DMS53 treated with DMSO at 0.1 percent for 48 hours (cell line): Measurements from ENCODE around the gene ELFN1.

ENCODE experiments used
- DNase-seq: peaks from one replicate; lab custom pipeline; 2025; ENCODE audit not compliant: unreplicated experiment; lab: John Stamatoyannopoulos, UW

The ELFN1 gene

DNA sequence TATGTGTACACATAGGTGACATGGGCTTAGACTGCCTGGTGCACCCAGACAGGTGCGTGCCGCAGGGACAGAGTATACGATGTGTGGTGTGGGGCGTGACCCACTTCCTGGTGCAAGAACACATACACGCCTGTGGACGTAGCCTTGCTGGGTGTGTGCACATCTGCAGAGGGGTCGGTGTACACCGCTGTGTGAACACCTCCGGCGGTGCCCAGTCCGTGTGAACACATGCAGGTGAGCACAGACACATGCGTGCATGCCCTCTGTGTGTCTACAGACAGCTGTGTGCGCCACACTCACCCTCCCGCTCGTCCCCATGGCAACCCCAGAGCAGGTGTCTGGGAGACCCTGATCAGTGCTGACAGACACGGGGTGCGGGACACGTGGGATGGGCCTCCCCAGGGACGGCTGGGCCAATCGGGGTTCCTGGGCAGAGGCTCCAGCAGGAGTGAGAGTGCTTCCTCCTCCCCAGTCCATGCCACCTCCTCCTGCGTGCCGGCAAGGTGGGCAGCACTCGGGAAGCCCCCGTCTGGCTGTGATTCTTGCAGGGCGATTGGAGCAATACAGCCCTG, 23.4 kb downstream of the ELFN1 start:
- DNase-seq, result no peak

DNA sequence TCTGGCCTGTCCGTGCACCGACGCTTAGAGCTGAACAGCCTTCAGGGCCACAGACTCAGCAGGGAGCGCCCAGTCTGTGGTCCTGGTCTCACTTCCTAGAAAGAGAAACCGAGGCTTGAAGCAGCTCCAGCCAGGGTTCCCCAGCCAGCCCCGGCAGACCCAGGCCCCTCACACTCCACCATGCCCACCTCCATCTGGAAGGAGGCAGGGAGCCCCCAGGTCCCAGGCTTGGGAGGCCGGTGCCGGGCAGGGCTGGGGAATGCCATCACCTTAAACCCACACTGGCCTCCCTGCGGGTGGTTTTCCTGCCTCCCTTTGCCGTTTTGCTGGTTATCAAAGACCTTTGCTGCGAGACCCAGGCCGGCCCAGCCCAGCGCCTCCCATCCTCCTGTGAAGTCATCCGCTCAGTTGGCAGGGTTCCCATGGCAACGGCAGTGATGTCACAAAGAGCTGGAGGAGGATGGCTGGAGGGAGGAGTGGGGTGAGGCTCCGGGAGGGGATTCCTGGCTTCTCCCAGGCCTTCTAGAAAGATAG, 24.0 kb downstream of the ELFN1 start:
- no peak for DNase-seq

DNA sequence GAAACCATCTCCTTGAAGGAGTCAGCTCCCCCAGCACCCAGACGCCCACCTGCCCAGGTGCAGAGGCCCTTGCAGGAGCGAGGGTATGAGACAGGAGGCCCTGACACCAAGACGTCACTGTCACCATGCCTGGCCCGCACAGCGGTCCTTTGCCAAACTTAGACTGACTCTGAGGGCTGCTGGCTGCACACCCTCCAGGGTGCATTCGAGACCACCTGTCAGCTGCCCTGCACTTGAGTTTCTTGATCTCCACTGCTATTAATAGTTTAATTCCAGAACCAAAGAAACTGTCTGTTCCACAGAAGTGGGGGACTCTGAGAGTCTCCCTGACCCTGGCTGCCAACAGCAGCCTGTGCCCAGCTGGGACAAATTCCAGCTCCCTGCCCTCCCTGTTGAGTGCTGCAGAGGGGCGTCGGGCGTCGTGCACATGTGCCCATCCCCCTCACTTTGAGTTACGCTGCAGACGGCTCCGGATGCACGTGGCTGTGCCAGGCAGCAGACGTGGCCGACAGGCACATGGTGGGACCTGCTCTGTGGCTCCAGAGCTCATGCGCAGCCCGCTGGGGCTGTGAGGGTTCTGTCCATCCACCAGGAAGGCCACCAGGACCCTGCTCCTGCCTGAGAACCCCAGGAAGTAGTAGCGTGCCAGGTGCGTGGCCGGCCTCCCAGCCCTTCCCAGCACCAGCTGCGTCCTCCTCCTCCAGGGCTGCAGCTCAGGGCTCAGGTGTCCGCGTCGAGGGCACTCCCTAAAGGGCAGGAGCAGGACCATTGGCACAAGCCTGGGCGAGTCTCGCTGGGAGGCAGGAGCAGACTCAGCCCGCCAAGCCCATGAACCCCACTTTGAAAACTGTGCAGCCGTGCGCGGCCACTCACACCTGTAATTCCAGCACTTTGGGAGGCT, 24.8 kb downstream of the ELFN1 start:
- DNase-seq, result no peak

DNA sequence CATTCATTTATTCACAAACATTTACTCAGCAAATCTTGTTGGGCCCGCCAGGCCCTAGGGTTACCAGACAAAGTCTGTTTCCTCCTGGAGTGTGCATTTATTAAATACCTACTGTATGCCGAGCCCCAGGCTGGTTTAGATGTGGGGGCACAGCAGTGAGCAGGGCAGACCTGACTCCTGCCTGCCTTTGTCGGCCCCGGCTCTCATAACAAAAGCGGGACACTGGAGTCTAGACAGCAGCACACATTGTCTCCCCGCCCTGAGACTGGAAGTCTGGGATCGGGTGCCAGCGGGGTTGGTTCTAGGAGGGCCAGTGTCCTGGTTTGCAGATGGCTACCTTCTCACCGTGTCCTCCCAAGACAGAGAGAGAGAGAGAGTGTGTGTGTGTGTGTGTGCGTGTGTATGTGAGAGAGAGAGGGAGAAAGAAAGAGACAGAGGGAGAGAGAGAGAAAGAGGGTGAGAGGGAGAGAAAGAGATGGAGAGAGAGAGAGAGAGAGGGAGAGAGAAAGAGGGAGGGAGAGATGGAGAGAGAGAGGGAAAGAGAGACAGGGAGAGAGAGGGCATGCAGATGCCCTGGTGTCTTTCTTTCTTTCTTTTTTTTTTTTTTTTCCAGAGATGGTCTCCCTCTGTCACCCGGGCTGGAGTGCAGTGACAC, 25.9 kb downstream of the ELFN1 start:
- DNase-seq, result no peak

DNA sequence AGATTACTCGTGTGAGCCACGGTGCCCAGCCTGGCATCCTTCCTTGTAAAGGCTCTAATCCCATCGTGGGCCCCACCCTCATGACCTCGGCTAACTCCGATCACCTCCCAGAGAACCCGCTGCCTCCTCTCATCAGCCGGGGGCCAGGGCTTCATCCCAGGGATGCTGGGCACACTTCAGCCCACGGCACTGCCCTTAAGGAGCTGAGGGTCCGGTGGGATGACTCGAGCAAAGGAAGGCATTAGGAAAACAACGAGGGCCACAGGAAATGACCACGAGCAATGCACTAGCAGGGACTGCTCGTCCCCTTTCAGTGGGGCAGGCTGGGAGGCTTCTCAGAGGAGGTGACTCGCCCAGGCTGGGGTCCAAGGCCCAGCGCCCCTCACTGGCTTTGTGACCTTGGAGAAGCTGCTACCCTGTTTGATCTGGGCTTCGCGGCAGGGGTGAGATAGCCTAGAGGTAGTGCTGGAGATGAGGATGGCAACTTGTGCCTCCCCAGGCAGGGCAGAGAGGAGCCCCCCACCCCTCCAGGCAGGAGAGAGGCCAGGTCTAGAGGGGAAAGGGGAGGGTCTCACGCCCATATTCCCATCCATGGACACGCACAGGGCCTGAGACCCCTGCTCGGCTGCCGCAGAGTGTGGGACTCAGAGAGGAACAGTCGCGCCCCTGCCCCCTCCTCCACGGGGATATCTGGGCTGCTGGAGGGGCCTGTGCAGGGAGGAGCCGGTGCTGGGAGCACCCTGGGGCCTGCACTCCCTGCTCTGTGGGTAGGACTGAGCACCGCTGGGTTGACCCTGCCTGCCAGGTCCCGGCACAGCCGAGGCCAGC, 26.8 kb downstream of the ELFN1 start:
- DNase-seq, result no peak

DNA sequence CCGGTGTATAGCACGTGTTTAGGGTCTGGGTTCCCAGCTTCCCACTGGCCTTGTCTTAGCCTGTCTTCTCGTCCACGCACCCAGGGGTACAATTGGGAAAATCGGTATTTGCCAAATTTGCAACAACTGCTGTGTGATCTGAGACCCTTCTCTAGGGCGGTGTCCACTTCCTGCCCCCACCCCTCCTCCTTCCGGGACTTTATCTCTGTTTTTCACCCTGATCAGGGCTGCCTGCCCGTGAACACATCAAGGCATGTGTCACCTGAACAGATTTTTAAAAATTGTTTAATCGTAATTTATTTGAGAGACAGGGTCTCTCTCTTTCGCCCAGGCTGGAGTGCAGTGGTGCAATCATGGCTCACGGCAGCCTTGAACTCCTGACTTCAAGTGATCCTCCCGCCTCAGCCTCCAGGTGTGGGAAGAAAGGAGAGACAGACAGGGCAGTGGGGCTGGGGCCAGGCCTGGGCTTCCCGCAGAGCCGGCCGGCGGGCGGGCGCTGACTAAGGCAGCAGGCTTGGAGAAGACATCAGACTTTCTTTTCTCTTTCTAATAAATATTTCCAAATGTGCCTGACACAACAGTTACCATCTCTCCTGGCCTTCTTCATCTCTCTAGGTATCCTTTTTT, 27.5 kb downstream of the ELFN1 start:
- DNase-seq, result no peak

DNA sequence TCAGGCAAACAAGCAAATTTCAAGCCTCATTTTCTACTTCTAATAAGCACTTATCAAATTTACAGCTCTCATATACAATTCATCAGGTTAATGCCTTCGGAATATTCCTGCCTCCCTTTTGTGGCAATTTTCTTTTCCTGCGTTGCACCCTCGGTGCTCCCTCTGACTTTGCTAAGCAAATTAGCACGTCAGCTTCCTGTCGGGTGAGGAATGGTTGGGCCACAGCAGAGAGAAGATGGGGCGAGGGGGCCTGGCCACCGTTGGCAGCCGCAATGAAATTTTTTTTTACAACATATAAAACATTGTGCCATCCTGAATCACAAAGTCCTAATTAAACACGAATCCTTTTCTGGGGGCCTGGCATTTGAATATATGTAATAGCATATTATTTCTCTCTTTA, 28.1 kb downstream of the ELFN1 start:
- DNase-seq, result no peak

DNA sequence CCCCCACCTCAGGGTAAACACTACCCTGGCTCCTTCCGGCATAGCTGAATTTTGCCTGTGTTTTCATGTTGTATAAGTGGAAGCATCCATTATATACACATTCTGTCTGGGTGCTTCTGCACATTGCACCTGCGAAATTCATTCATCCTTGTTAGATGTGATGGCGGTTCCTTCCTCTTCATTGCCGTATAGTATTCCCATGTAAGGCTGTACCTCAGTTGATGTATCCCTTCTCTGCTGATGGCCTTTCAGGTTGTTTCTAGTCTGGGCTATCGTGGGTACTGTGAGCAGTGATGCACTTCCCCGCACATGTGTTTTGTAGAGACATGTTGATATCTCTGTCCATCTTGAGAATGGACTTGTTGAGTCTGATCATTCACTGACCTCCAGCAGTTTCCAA, 28.9 kb downstream of the ELFN1 start:
- no peak for DNase-seq

DNA sequence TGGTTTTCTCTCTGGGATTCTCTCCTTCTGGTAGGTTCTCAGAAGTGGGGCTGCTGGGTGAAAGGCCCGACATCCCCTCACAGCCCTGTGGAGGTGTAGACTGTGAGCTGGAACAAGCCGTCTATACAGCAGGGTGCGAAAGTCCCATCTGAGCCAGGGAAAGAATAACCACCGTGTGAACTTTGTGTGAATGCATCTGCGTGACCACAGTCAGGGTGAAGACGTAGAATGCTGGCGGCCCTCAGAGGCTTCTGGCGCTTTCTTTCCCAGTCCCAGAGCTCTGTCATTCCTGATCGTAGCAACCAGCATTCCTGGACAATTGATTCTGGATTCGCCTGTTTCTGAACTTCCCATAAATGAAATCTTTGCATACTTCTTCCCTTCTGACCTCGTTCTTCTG, 30.0 kb downstream of the ELFN1 start:
- no peak for DNase-seq

DNA sequence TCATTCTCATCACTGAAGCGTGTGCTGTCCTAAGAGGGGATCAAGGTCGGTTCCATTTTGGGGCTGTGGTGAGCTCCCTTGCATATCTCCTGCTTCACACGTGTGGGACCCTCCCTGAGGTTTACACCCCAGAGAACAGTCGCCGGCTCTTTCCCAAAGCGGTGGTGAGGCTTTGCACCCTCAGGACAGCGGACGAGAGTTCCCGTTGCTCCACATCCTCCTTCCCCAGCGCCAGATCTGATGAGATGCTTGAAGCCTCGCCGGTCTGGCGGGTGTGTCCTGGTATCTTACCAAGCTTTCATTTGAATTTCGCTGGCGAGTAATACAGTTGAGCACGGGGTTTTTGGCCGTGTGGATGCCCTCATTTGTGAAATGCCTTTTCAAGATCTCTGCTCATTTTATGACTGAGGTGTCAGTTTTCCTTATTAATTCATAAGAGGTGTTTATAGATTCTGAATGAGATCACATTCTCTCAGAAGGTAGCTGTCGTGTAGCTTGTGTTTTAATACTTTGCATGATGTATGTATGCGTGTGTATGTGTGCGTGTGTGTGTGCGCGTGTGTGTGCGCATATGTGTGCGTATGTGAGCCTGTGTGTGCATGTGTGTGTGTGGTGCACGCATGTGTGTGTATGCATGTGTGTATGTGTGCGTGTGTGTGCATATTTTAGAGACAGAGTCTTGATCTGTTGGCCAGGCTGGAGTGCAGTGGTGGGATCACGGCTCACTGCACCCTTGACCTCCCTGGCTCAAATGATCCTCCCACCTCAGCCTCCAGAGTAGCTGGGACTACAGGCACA, 30.7 kb downstream of the ELFN1 start:
- DNase-seq, result no peak

DNA sequence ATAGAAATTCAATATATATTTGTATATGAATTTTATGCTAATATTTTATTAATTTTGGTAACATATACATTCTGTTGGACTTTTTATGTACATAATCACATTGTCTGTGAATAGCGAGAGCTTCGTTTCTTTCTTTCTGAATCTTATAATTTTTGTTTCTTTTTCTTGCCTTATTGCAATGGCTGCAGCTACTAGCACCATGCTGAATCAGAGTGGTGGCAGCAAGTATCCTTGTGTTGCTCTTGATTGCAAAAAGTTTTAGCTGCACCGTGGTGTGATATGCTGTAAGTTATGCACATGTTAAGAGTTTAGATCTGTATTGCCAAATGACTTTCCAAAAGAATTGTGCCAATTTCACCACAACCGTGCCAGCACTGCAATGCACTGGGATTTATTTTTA, 32.6 kb downstream of the ELFN1 start:
- DNase-seq, result no peak

DNA sequence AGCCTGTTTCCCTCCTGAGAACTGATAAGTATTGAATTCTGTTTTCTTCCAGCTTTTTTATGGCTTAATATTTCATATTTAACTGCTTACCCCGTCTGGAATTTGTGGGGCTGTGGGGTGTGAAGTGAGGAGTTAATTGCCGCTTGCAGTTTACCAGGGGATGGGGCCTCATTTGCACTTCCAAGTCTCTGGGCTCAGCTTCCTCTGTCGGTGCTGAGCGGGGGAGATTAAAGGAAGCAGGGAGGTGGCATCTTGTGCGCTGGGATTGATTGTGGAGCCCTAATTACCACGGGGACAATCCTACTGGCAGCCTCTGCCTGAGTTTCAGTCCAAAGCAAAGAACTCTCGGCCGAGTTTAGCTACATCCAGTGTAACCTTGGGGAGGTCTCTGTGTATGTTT, 33.4 kb downstream of the ELFN1 start:
- DNase-seq, result no peak

DNA sequence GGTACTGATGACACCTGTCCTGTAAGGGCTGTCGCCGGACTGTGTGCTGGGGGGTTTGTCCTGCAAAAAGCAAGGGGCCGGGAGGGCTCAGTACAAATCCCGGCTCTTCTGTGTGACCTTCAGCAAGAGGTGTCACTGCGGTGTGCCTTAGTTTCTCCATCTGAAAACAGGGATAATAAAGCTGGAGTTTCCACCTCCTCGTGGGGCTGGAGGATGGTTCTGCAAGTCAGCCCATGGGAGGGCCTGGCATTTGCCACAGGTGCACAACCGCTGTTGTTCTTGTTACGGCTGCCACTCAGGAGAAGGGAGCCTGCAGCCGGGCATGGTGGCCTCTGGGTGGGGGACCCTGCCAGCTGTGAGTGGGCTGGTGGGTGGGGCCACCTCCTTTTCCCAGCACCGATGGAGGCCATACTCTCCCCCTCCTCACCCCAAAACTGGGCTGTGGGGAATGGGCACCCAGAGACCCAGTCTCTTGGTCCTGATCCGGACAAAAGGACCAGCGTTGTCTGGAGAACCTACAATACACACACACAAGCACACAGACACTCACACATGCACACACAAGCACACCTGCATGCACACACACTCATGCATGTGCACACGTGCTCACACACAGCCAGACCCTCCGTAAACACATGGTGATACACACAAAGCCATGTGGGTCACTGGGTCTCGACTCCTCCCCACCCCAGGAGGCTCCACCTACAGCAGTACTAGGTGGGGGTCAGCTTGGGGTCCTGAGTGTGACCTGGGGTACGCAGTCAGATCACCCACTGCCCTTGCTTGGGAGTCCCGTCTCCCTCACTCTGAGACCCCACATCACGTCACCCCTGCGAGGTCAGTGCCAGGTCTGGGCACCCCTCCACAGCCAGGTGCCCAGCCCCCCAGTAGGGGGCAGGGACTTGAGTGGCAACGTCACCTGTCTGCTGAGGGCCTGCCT, 34.1 kb downstream of the ELFN1 start:
- no peak for DNase-seq

DNA sequence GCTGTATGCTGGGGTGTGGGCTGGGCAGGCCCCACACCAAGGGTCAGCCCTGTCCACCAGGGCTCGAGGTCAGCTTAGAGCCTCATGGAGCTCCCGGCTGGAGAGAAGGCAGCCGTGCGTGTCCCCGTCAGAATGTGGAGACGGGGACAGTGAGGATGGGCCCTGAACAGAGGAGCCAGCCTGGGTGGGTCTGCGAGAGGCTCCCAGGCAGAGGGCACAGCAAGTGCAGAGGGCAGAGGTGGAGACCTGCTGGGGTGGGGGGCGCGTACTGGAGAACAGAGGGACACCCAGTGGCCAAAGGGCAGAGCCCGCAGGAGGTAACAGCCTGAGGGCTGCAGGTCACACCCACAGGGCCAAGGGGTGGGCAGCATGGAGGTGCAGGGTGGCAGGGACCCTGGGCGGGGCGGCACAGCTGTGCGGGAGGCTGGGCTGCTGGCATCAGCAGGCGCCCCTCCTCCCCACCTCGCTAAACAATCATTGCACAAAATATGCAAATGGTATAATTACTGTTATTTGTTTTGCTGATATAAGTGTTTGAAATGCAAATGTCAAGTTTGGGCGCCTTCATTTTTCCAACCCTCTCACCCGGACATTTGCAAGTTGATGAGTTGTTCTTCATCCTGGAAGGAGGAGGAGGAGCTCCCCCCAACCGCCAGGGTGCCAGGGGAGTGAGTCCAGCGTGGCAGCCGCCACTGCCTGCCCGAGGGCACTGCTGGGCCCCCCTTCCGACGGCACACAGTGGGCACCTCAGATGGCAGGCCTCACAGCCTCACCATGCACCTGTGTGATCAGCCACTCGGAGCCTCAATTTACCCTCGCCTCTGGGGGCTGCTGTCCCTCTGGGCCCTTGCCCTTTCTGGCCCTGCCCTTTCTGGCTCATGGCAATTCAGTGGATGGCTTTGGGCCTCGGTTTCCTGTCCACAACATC, 35.0 kb downstream of the ELFN1 start:
- DNase-seq, result no peak

DNA sequence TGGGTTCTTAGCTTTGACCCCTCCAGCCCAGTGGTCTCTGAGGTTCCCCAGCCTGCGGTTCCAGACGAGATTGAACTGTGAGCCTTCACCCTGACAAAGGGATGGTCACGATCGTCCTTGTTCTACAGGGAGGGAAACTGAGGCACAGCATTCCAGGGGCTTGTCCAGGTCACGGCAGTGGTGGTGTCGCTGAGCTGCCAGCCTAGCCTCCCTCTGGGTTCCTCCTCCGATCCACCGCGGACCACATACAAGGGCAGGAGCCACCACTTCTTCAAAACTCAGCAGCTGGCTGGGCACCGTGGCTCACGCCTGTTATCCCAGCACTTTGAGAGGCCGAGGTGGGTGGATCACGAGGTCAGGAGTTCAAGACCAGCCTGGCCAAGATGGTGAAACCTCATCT, 35.8 kb downstream of the ELFN1 start:
- no peak for DNase-seq

DNA sequence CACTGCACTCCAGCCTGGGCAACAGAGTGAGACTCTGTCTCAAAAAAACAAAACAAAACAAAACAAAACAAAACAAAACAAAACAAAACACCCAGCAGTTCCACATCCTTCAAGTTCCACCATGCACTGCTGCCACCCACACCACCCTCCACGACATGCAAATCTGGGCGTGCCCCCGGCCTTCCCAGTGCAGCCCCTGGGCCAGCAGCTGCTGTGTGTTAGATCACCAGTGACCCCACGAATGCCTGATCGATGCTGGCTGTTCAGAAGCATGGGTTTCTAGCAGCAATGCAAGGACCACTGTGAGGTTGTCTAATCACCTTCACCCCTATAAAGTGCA, 36.3 kb downstream of the ELFN1 start:
- no peak for DNase-seq

DNA sequence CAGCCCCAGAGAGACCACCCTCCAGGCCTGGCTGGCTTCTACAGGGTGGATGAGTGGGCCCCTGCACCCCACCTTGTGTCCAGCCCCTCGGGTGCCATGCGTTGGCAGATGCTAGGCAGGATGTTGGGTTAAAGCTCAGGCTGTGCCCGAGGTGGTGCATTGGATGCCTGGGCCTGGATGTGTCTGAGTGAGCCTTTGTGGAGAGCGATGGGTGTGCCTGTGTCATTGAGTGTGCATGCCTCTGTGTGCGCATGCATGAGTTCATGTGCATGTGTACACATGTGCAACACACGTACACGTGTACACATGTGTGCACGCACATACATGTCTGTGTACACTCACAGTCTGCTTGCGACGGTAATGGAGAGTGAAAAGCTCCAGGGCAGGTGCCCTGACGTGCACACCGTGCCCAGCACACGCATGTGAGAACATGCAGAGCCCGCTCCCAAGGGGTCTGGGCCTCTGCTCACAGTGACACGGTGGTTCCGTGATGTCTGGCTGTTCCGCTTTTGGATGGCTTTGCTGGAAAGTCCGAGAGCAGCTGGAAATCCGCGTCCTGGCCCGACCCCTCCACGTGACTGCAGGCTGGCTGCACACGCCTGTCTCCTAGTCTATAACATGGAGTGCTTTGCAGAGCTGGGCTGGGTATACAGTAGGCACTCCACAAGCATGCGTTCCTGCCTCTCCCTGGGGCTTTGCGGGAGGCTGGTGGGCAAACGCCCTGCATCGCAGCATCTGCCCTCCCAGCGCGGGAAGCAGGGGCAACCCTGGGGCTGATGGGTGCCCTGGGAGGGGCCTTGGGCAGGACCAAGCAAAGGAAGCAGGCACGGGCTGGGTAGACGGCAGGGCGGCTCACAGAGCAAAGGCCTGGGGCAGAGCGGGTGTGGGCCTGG, 36.9 kb downstream of the ELFN1 start:
- no peak for DNase-seq
